Caco-2 (cell line): ENCODE results near the gene WWOX. TPM values are rescaled to one million over a fixed set of nuclear protein-coding genes. Genes with fewer than 3 reads are reported as not detected.

Experiments
- BruUV-seq: library from RNA; stranded (reverse); fragments of 400-500 nt; replicated peaks from 2 replicates; lab custom pipeline; 2021; lab: Mats Ljungman, UMichigan
- CTCF ChIA-PET: fragments of 300-600 bp; sonication (Branson Sonifier 250); formaldehyde crosslinking; loops from one replicate; lab custom pipeline; 2022; ENCODE audit warnings: antibody characterized with exemption; lab: Charles Lee
- POLR2A ChIA-PET: fragments of 300-600 bp; sonication (Branson Sonifier 250); formaldehyde crosslinking; loops from one replicate; lab custom pipeline; 2022; ENCODE audit warnings: antibody characterized with exemption; lab: Charles Lee
- DNase-seq, 2 experiments: peaks; one replicate each; pipeline versions ENCODE4 v3.0.0 to v3.0.0-alpha.2; 2020 to 2022
- H3K27me3 ChIP-seq: replicated peaks from 2 replicates; pipeline ENCODE4 v1.6.0; 2011; ENCODE audit warnings: low read length; ENCODE audit not compliant: control insufficient read depth, insufficient read depth
- H3K36me3 ChIP-seq: 2 replicates; pipeline ENCODE4 v1.5.1; 2011; ENCODE audit warnings: low read length; ENCODE audit not compliant: control insufficient read depth, insufficient read depth
- H3K4me1 ChIP-seq: fragments of 250-450 bp; sonication (Bioruptor Pico); 2 replicates; pipeline ENCODE4 v1.5.1; 2020; ENCODE audit warnings: mild to moderate bottlenecking
- H3K4me3 ChIP-seq: 2 replicates; pipeline ENCODE4 v1.5.1; 2011; ENCODE audit warnings: low read depth, mild to moderate bottlenecking, control low read depth, low read length
- H3K9me3 ChIP-seq: fragments of 250-450 bp; sonication (Bioruptor Pico); 2 replicates; pipeline ENCODE4 v1.5.1; 2020; ENCODE audit warnings: mild to moderate bottlenecking, moderate library complexity
- H3K27ac Mint-ChIP-seq: one replicate; pipeline ENCODE4 v1.8.0; 2022; ENCODE audit warnings: mixed read lengths; ENCODE audit not compliant: unreplicated experiment
- H3K27me3 Mint-ChIP-seq: one replicate; pipeline ENCODE4 v1.8.0; 2022; ENCODE audit warnings: mixed read lengths; ENCODE audit not compliant: insufficient read depth, unreplicated experiment
- H3K36me3 Mint-ChIP-seq: one replicate; pipeline ENCODE4 v1.8.0; 2022; ENCODE audit warnings: mild to moderate bottlenecking, mixed read lengths; ENCODE audit not compliant: insufficient read depth, unreplicated experiment
- H3K4me1 Mint-ChIP-seq: one replicate; pipeline ENCODE4 v1.8.0; 2022; ENCODE audit warnings: low read depth, mixed read lengths; ENCODE audit not compliant: unreplicated experiment
- H3K4me3 Mint-ChIP-seq: one replicate; pipeline ENCODE4 v1.8.0; 2022; ENCODE audit warnings: mild to moderate bottlenecking, moderate library complexity, mixed read lengths; ENCODE audit not compliant: unreplicated experiment
- H3K9me3 Mint-ChIP-seq: one replicate; pipeline ENCODE4 v1.8.0; 2022; ENCODE audit warnings: mixed read lengths; ENCODE audit not compliant: unreplicated experiment
- CTCF ChIP-seq, 2 experiments: fragments of 200-600 bp in 1 of 2; IDR thresholded peaks; 1 replicate in 1 of 2; 2 replicates in 1 of 2; pipeline versions ENCODE4 v1.5.1 to v1.8.0; 2011 to 2022; ENCODE audit warnings: antibody characterized with exemption in 1 of 2, control low read depth in 1 of 2, inconsistent platforms in 1 of 2, low read depth in 1 of 2, low read length in 1 of 2, mild to moderate bottlenecking in 1 of 2, moderate library complexity in 1 of 2; ENCODE audit not compliant: insufficient read depth in 1 of 2, severe bottlenecking in 1 of 2, unreplicated experiment in 1 of 2
- intact Hi-C: fragments of 100-400 bp; cut with micrococcal nuclease; formaldehyde crosslinking; loops from one replicate; pipeline ENCODE4 v1.10.0; 2022; ENCODE audit not compliant: unreplicated experiment
- total RNA-seq: library from RNA; stranded (reverse); gene quantifications from 2 replicates; pipeline ENCODE4 v1.2.3, GENCODE V29; 2022

Gene WWOX
- total RNA-seq, 1 experiment from 2014 or later: 45.0 TPM

- intact Hi-C loops: loop anchor here (5.0 kb wide), 3 partner anchors 100 to 1360 kb away; partner anchors contain the start of gene MAF
- peaks cover 87% of the 10 kb centered on the region for H3K4me1 Mint-ChIP-seq
- H3K36me3 ChIP-seq: no peaks in the 10 kb centered on the region
- ChIA-PET CTCF (no interaction called here), POLR2A (no interaction called here)
- H3K27me3 Mint-ChIP-seq: no peaks in the 10 kb centered on the region
- H3K27ac Mint-ChIP-seq: peak overlapping the region; percentile 97
- no peak for TF ChIP-seq CTCF (IDR thresholded peaks at IDR 0.05; ENCODE audit: insufficient read depth in 1 of 2, low read depth in 1 of 2, low read length in 1 of 2, severe bottlenecking in 1 of 2, unreplicated experiment in 1 of 2)
- no peak overlapping the region for H3K4me3 ChIP-seq
- H3K9me3 ChIP-seq: no peaks in the 10 kb centered on the region
- peaks cover 49% of the 10 kb centered on the region for H3K36me3 Mint-ChIP-seq
- H3K9me3 Mint-ChIP-seq: peaks cover 25% of the 10 kb centered on the region
- H3K4me1 ChIP-seq: peaks cover 74% of the 10 kb centered on the region
- H3K4me3 Mint-ChIP-seq: peak overlapping the region; percentile 52
- no peaks in the 10 kb centered on the region for H3K27me3 ChIP-seq
- DNase-seq: no peak
- BruUV-seq: no TSS peak
These were observed 142.8 kb downstream of the WWOX start for GRCh38 chr16:78242239-78242630.

GRCh38 chr16:78244131-78244895 lies 144.9 kb downstream of the WWOX start:
- Mint-ChIP-seq H3K36me3 (peaks cover 46% of the 10 kb centered on the region), H3K4me3 (peak overlapping the region; percentile 55), H3K27ac (peak overlapping the region; percentile 97), H3K9me3 (peaks cover 37% of the 10 kb centered on the region), H3K27me3 (no peaks in the 10 kb centered on the region), H3K4me1 (peaks cover 82% of the 10 kb centered on the region)
- BruUV-seq: no TSS peak
- ChIA-PET CTCF (interaction anchor here (1.1 kb wide), 1 partner anchor 9 kb away, joined by 3 read pairs; no protein-coding TSS in a partner anchor), POLR2A (interaction anchor here (1.0 kb wide), 1 partner anchor 48 kb away, joined by 3 read pairs; no protein-coding TSS in a partner anchor)
- H3K4me1 ChIP-seq: peaks cover 75% of the 10 kb centered on the region
- no peaks in the 10 kb centered on the region; the same call in 1 of the 2 replicates for H3K36me3 ChIP-seq
- intact Hi-C loops: loop anchor here (1.0 to 5.0 kb wide), 8 partner anchors 13 to 1358 kb away; partner anchors contain the start of gene MAF
- H3K4me3 ChIP-seq: no peak overlapping the region
- TF ChIP-seq CTCF (IDR thresholded peaks at IDR 0.05; ENCODE audit: insufficient read depth in 1 of 2, low read depth in 1 of 2, low read length in 1 of 2, severe bottlenecking in 1 of 2, unreplicated experiment in 1 of 2): no peak
- no peaks in the 10 kb centered on the region for H3K9me3 ChIP-seq
- no peaks in the 10 kb centered on the region for H3K27me3 ChIP-seq
- DNase-seq: peak; percentile 93 to 95

GRCh38 chr16:78246559-78246958 lies 147.1 kb downstream of the WWOX start:
- peaks cover 27% of the 10 kb centered on the region for H3K36me3 Mint-ChIP-seq
- peaks cover 44% of the 10 kb centered on the region for H3K9me3 Mint-ChIP-seq
- no peaks in the 10 kb centered on the region for H3K27me3 ChIP-seq
- BruUV-seq: no TSS peak
- H3K4me1 Mint-ChIP-seq: peaks cover 85% of the 10 kb centered on the region
- no peaks in the 10 kb centered on the region for H3K27me3 Mint-ChIP-seq
- no peak for DNase-seq
- no peak for TF ChIP-seq CTCF (IDR thresholded peaks at IDR 0.05; ENCODE audit: insufficient read depth in 1 of 2, low read depth in 1 of 2, low read length in 1 of 2, severe bottlenecking in 1 of 2, unreplicated experiment in 1 of 2)
- no peaks in the 10 kb centered on the region; the same call in 1 of the 2 replicates for H3K36me3 ChIP-seq
- H3K27ac Mint-ChIP-seq: peak overlapping the region; percentile 97
- peak overlapping the region; percentile 29 for H3K4me3 Mint-ChIP-seq
- intact Hi-C loops: no loop called here
- no peak overlapping the region for H3K4me3 ChIP-seq
- CTCF ChIA-PET: no interaction called here
- H3K4me1 ChIP-seq: peaks cover 69% of the 10 kb centered on the region
- H3K9me3 ChIP-seq: no peaks in the 10 kb centered on the region
- POLR2A ChIA-PET: no interaction called here
